Nephron (organoid): ENCODE results near the gene ATP6AP2.

Experiments
- H3K27ac Mint-ChIP-seq, 3 experiments: 2 replicates each; pipeline ENCODE4 v1.8.0; 2020; ENCODE audit warnings: mixed read lengths in 3 of 3, mild to moderate bottlenecking in 2 of 3, moderate library complexity in 1 of 3
- H3K27me3 Mint-ChIP-seq: 2 replicates; pipeline ENCODE4 v1.8.0; 2021; ENCODE audit warnings: low read depth, mild to moderate bottlenecking, moderate library complexity, mixed read lengths
- H3K36me3 Mint-ChIP-seq: 2 replicates; pipeline ENCODE4 v1.8.0; 2020; ENCODE audit warnings: low read depth, mixed read lengths
- H3K4me1 Mint-ChIP-seq: 2 replicates; pipeline ENCODE4 v1.8.0; 2020; ENCODE audit warnings: mixed read lengths
- H3K4me3 Mint-ChIP-seq, 3 experiments: 2 replicates each; pipeline ENCODE4 v1.8.0; 2020; ENCODE audit warnings: mild to moderate bottlenecking in 3 of 3, mixed read lengths in 3 of 3, moderate library complexity in 2 of 3
- H3K9me3 Mint-ChIP-seq: 2 replicates; pipeline ENCODE4 v1.8.0; 2020; ENCODE audit warnings: mixed read lengths
- CTCF ChIP-seq, 3 experiments: fragments of 200-600 bp; sonication (generic); IDR thresholded peaks; one replicate each; pipeline ENCODE4 v1.5.0; 2021; ENCODE audit warnings: antibody characterized with exemption in 3 of 3; ENCODE audit not compliant: unreplicated experiment in 3 of 3

ATP6AP2 gene

GRCh38 chrX:40542208-40542607 lies 38.6 kb upstream of the ATP6AP2 start:
- no peaks in the 10 kb centered on the region for H3K36me3 Mint-ChIP-seq
- H3K27me3 Mint-ChIP-seq = peaks cover 4% of the 10 kb centered on the region
- H3K4me3 Mint-ChIP-seq = no peak overlapping the region
- H3K4me1 Mint-ChIP-seq = peaks cover 43% of the 10 kb centered on the region
- no peak for TF ChIP-seq CTCF (IDR thresholded peaks at IDR 0.05; ENCODE audit: unreplicated experiment in 3 of 3)
- H3K27ac Mint-ChIP-seq = no peak overlapping the region
- no peaks in the 10 kb centered on the region for H3K9me3 Mint-ChIP-seq

- Mint-ChIP-seq H3K9me3 (no peaks in the 10 kb centered on the region), H3K4me1 (peaks cover 41% of the 10 kb centered on the region), H3K4me3 (no peak overlapping the region), H3K27ac (no peak overlapping the region), H3K36me3 (no peaks in the 10 kb centered on the region), H3K27me3 (peaks cover 4% of the 10 kb centered on the region)
- TF ChIP-seq CTCF (IDR thresholded peaks at IDR 0.05; ENCODE audit: unreplicated experiment in 3 of 3) = no peak
These were observed 37.8 kb upstream of the ATP6AP2 start for GRCh38 chrX:40542972-40543371.

GRCh38 chrX:40543661-40544328 lies 37.0 kb upstream of the ATP6AP2 start:
- Mint-ChIP-seq H3K4me1 (peaks cover 33% of the 10 kb centered on the region), H3K9me3 (no peaks in the 10 kb centered on the region), H3K27me3 (peaks cover 4% of the 10 kb centered on the region), H3K36me3 (no peaks in the 10 kb centered on the region), H3K27ac (peak overlapping the region; percentile 95), H3K4me3 (peak overlapping the region in 1 of 3 experiments; percentile 44)
- TF ChIP-seq CTCF (IDR thresholded peaks at IDR 0.05; ENCODE audit: unreplicated experiment in 3 of 3) = peak; percentile 77 to 82 (median 80)

DNA sequence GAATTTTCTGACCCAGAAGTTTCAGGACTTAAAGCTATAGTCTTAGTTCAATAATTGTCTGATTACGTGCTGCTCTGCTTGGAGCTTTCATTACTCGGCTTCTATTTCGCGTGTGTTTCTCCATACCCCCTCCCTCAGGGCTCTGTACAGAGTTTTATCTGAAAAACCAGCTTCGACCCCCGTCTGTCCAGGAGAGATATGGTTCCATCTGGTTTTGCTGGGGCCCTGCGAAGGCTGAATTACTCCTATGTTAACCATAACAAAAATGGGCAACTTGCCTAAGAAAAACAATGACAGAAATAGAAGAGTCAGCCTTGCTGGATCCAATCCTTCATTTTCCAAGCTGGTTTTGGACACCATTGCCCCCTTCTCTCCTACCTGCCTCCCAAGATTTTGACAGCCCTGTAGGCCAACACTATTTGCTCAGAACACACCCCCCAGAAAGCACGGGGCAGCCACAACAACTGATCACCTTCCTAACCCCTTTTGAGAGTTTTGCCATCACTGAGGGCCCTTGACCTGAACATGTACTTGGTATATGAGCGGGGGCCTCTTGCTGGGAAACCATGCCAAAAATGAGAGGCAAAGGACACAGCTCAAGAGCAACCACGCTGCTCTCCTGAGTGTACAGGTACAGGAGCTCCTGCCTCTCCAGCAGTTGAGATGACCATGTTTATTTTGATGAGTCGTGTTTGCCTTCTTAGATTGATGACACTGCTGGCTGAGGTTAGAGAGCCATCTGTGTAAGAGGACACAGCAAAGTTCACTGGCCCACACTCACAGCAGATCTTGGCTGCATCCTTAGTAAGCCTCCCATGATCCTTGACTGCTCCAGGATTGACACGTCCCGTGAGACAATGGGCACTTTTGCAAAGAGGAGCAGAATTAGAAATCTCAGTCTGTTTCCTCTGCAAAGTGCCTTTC lies 36.2 kb upstream of the ATP6AP2 start:
- peaks cover 4% of the 10 kb centered on the region for H3K27me3 Mint-ChIP-seq
- TF ChIP-seq CTCF (IDR thresholded peaks at IDR 0.05; ENCODE audit: unreplicated experiment in 3 of 3) = no peak
- peak overlapping the region in 1 of 3 experiments; percentile 44 for H3K4me3 Mint-ChIP-seq

DNA sequence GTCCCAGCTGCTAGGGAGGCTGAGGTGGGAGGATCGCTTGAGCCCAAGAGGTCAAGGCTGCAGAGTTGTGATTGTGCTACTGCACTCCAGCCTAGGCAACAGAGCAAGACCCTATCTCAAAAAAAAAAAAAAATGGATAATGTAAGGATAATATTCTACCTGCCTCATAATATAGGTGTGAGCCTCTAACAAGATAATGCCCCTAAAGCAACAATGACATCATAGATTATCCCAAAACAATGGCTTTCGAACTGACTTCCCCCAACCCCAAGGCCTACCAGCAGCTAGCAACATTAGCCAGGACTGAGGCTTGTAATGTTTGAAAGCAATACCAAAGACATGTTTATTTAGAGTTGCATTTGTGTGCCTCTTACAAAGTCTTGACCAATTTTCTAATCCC lies 33.9 kb upstream of the ATP6AP2 start:
- Mint-ChIP-seq H3K36me3 (no peaks in the 10 kb centered on the region), H3K27ac (peak overlapping the region in 2 of 3 experiments; percentile 30 to 50), H3K9me3 (no peaks in the 10 kb centered on the region), H3K4me1 (peaks cover 26% of the 10 kb centered on the region), H3K4me3 (no peak overlapping the region), H3K27me3 (peaks cover 4% of the 10 kb centered on the region)
- TF ChIP-seq CTCF (IDR thresholded peaks at IDR 0.05; ENCODE audit: unreplicated experiment in 3 of 3) = no peak

More for the DNA sequence above, 36.2 kb upstream of the ATP6AP2 start:
- peaks cover 29% of the 10 kb centered on the region for H3K4me1 Mint-ChIP-seq
- H3K27ac Mint-ChIP-seq = peak overlapping the region; percentile 95
- no peaks in the 10 kb centered on the region for H3K36me3 Mint-ChIP-seq
- H3K9me3 Mint-ChIP-seq = no peaks in the 10 kb centered on the region
